Non-pigmented ciliary epithelial cell (primary cell): ENCODE measurements around the gene PRKCE.

Experiments used
- DNase-seq: peaks from one replicate; pipeline ENCODE4 v3.0.0-alpha.2; 2010; ENCODE audit warnings: low read depth

The PRKCE gene

GRCh38 chr2:45860136-45861121 is 209.0 kb downstream of the PRKCE start:
- DNase-seq: no peak

- DNase-seq: no peak
Observed at GRCh38 chr2:45862843-45863242, 211.4 kb downstream of the PRKCE start.

- no peak for DNase-seq
Observed at GRCh38 chr2:45864121-45864520, 212.6 kb downstream of the PRKCE start.

GRCh38 chr2:45867349-45867748 is 215.9 kb downstream of the PRKCE start:
- DNase-seq: no peak

DNA sequence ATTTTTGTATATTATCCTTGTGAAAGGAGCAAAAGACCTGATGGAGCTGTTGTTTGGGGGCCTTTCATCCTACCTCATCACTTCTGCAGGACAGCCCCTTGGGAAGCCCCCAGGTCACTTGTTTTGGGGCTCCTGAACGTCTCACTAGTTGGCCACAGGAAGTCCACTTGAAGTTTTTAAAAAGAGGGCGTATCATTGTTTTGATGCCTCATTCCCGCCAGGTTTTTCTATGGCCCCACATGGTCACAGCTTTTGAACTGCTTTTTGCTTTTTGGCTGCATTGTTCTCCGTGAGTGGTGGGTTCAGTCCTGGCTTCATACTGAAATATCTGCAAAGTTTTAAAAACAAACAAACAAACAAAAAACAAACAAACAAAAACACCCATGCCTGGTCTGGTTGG is 216.3 kb downstream of the PRKCE start:
- no peak for DNase-seq

GRCh38 chr2:45869165-45869501 is 217.7 kb downstream of the PRKCE start:
- no peak for DNase-seq

DNA sequence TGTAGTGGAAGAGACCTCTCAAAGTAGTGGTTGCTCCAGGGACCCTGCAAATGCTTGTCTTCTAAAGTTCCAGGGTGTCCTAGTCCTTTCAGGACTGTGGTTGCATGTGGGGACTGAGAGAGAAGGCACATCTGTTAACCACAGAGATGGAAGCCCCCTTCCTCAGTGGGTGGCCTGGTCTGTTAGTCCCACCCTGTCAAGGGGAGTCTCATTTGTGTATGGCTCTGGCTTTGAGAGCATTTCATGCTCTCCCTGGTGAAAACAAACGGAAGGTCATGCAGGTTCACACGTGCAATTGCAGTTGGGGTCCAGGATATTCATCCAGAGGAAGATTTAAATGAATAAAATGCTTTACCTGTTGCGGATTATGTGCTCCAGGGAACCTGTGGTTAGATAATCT is 219.6 kb downstream of the PRKCE start:
- DNase-seq: no peak

DNA sequence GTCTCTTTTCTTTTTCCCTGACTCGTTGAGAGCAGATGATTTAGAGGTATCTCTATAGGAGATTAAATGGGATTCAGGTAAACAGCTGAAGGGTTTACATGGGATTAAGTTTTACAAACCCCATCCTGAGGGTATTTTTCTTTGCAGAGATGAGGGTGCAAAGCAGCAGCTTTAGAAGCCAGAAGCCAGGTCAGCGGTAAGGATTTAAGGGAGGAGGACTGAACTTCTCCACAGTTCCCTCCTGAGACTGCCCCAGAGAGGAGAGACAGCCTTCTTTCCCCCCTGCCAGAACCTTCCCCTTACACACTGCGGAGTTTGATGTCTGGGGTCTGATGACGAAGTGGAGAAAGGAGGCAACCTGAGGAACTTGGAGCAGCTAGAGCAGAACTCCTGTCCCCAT is 220.1 kb downstream of the PRKCE start:
- no peak for DNase-seq

DNA sequence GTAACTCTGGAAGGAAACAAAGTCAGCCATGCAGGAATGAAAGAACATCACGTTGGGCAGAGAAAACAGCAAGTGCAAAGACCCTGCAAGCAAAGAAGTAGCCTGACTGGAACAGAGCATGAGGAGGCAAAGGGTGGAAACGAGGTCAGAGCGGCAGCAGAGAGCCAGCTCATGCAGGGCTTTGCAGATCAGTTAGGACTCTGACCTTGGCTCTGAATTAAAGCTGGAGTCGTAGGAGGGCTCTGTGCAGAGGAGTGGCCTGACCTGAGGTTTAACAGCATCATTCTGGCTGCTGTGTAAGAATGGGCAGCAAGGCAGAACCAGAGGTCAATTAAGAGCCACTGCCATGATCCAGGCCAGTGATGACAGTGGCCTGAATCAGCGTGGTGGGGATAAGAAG is 220.7 kb downstream of the PRKCE start:
- DNase-seq: no peak

DNA sequence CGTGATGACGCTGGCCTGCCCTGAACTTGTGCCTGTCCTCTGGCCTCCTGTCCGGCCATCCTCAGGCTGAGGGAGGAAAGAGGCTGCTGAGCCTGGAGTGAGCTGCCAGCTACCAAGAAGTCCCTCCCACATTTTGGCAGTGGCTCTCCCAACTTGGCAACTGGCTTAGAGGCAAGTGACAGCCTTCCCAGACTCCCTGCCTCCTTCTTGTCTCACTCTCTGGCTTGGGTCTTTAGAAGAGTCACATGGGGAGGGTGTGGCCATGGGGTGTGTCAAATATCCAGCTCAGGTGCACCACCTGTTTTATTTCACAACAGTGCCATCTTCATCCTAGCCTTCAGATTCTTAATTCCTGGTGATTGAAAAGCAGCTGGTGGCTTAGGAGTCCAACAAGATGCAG is 222.9 kb downstream of the PRKCE start:
- DNase-seq: no peak

- DNase-seq: no peak
Observed at GRCh38 chr2:45876611-45877010, 225.1 kb downstream of the PRKCE start.

GRCh38 chr2:45879406-45879805 is 227.9 kb downstream of the PRKCE start:
- DNase-seq: no peak

GRCh38 chr2:45879936-45880335 is 228.5 kb downstream of the PRKCE start:
- DNase-seq: no peak

- no peak for DNase-seq
Observed at GRCh38 chr2:45881970-45882581, 230.6 kb downstream of the PRKCE start.

DNA sequence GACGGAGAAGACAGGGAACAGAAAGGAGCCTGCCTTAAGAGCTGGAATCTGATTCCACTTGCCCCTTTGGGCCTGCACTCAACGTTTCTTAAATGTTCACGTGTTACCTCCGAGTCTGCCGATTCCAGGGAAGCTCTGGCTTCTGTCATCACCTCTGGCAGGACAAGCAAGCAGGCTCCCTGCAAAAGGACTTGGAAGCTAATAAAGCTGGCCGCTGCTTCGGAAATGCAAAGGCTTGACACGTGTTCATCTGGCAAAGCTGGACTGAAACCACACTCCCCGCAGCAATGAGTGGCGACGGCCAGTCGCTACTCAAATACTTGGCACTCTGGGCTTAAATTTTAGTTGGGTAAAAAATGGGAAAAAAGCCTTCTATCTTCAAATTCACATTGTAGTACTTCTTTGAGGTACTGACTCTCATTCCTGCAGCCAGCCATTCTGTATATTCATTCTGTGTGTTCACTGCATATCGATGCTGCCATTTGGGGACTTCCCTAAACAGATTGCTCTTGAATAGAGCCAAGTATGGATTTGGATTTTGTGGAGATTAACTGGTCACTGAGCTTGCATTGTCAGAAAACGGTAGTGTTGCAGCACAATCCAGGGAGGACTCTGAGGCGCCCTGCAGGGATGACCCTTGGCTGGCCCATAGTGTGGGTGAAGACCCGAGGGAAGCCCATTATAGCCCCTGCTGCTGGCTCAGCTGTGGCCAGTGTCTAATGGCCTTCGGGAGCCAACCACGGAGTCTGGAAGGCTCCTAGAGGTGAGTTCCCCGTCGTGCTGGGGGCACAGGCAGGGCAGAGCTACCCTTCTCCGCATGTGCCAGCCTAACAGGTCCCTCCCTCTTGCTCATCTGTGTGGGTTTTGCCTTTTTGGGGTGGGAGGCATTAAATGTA is 231.5 kb downstream of the PRKCE start:
- DNase-seq: no peak

GRCh38 chr2:45883603-45884000 is 232.1 kb downstream of the PRKCE start:
- DNase-seq: no peak

DNA sequence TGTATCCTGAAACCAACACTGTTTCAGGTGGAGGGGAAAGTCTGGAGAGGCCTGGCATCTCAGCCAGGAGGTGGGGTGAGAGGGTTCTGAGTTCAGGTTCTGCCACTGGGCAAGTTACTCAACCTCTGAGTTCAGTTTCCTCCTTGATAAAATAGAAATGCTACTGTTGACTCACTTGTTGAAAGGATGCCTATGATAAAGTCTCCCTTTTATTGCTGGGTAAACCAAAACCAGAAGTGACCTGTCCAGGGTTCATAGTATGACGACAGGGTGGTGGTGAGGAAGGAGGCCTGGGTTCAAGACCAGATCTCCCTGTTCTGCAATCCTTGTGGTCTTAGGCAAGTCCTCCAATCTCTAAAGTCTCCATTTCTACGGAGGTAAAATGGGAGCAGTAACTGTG is 232.7 kb downstream of the PRKCE start:
- no peak for DNase-seq

GRCh38 chr2:45885171-45885621 is 233.7 kb downstream of the PRKCE start:
- no peak for DNase-seq

- DNase-seq: no peak
Observed at GRCh38 chr2:45886171-45886663, 234.7 kb downstream of the PRKCE start.

DNA sequence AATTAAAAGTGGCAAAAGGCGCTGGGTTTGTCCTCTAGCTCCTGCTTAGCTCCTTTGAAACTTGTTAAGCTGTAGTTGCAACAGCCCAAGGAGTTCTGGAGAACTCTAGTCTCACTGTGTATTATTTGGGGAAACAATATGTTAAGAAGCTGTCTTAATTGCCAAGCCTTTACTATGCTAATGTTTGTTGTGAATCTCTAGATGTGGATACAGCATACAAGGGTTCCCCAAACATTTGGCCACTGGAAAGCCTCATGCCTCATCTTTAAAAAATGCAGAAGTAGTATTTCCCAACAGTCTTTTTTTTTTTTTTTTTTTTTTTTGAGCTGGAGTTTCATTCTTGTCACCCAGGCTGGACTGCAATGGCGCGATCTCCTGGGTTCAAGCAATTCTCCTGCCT is 236.7 kb downstream of the PRKCE start:
- no peak for DNase-seq

DNA sequence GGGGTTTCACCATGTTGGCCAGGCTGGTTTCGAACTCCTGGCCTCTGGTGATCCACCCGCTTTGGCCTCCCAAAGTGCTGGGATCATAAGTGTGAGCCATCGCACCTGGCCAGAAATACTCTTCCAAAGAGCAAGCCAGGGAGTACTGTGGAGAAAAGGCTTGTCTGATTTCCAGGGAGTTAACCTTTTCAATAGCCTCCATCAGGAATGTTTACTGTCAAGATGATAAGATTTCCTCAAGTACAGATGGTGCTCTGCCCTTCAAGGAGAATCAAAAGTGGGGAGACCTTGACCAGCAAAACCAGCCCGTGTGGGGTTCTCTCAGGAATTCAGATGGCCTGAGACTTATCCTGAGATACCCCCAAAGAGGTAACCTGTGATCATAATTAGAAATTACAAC is 237.2 kb downstream of the PRKCE start:
- DNase-seq: no peak

- no peak for DNase-seq
Observed at GRCh38 chr2:45889053-45889452, 237.6 kb downstream of the PRKCE start.
